Measurements from ENCODE around the gene NOTCH1. TPM values are rescaled to one million over a fixed set of nuclear protein-coding genes. Genes with fewer than 3 reads are reported as not detected.
A peak's percentile ranks its signal among the peaks of the same experiment; 100 is the strongest.

Gene NOTCH1
- total RNA-seq, 3 donors from 2014 or later, result 12.6 to 33.8 (median 21.1) TPM

DNA sequence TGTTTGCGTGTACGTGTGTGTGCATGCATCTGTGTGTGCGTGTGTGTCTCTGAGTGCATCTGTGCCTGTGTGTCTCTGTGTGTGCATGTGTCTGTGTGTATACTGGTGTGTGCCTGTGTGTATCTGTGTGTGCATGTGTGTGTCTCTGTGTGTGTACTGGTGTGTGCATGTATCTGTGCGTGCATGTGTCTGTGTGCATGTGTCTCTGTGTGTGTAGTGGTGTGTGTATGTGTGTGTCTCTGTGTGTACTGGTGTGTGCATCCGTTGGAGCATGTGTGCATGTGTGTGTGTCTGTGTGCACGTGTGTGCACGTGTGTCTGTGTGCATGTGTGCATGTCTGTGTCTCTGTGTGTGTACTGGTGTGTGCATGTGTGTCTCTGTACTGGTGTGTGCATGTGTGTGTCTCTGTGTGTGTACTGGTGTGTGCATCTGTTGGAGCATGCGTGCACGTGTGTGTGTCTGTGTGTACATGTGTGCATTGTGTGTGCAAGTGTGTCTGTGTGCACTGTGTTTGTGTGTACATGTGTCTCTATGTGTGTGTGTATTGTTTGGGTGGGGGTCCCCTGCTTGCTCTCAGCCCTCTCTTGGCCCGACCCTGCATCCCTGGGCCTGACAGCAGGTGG lies 23.8 kb upstream of the NOTCH1 start:
- Histone ChIP-seq H3K27me3 (no peaks in the 10 kb centered on the region), H3K27ac (no peak overlapping the region), H3K4me1 (peaks cover 6 to 14% of the 10 kb centered on the region in 2 donors), H3K4me3 (no peak overlapping the region), H3K36me3 (no peaks in the 10 kb centered on the region), H3K9me3 (no peaks in the 10 kb centered on the region)
- DNase-seq (ENCODE audit: low spot score in 2 of 2), result no peak
- intact Hi-C loops (cut with DNase I; ENCODE audit: low total_unique reads), result no loop called here
- no peak for TF ChIP-seq POLR2A (IDR thresholded peaks at IDR 0.05)

DNA sequence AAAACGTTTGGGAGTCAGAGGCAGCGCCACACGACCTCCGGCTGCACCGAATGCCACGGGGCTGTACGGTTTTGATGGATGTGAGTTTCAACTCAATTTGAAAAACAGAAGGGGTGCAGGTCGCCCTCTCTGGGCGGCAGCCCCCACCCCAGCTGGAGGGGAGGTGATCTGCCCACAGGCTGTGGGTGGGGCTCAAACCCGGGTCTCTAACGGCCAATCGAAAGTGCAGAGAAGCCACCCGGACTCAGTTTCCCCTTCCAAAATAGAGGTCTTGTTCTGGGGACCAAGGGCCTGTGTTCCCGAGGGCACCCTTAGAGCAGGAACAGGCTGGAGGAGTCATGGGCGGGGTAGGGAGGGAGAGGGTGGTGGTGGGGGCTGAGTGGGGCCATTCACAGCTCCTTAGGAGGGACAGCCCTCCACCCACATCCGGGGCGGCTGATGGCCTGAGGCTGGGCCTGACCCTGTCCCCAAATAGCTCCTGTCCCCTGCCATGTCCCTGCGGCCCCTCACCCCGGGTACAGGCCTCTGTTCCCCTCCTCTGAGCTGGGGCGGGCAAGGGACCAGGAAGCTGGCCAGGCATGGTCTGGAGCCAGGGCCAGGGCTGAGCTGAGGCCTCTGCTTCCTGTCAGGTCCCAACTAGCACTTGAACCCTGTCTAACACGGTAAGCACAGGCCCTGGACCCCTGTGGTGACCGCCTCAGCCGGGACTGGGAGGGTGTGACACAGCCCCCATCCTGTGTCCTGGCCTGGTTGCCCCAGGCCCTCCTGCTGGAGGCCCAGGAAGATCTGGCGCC lies 22.6 kb upstream of the NOTCH1 start:
- no peaks in the 10 kb centered on the region for H3K27me3 ChIP-seq
- H3K27ac ChIP-seq, result peak overlapping the region in 1 of 2 donors; percentile 25
- no peaks in the 10 kb centered on the region for H3K36me3 ChIP-seq
- DNase-seq (ENCODE audit: low spot score in 2 of 2), result no peak
- intact Hi-C loops (cut with DNase I; ENCODE audit: low total_unique reads), result no loop called here
- H3K4me1 ChIP-seq, result peaks cover 10 to 22% of the 10 kb centered on the region in 2 donors
- H3K4me3 ChIP-seq, result no peak overlapping the region
- no peaks in the 10 kb centered on the region for H3K9me3 ChIP-seq
- TF ChIP-seq, protein P1, sequence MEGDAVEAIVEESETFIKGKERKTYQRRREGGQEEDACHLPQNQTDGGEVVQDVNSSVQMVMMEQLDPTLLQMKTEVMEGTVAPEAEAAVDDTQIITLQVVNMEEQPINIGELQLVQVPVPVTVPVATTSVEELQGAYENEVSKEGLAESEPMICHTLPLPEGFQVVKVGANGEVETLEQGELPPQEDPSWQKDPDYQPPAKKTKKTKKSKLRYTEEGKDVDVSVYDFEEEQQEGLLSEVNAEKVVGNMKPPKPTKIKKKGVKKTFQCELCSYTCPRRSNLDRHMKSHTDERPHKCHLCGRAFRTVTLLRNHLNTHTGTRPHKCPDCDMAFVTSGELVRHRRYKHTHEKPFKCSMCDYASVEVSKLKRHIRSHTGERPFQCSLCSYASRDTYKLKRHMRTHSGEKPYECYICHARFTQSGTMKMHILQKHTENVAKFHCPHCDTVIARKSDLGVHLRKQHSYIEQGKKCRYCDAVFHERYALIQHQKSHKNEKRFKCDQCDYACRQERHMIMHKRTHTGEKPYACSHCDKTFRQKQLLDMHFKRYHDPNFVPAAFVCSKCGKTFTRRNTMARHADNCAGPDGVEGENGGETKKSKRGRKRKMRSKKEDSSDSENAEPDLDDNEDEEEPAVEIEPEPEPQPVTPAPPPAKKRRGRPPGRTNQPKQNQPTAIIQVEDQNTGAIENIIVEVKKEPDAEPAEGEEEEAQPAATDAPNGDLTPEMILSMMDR (IDR thresholded peaks at IDR 0.05), result no peak
- TF ChIP-seq POLR2AphosphoS5 (IDR thresholded peaks at IDR 0.05) (no peak), POLR2A (IDR thresholded peaks at IDR 0.05) (no peak)

DNA sequence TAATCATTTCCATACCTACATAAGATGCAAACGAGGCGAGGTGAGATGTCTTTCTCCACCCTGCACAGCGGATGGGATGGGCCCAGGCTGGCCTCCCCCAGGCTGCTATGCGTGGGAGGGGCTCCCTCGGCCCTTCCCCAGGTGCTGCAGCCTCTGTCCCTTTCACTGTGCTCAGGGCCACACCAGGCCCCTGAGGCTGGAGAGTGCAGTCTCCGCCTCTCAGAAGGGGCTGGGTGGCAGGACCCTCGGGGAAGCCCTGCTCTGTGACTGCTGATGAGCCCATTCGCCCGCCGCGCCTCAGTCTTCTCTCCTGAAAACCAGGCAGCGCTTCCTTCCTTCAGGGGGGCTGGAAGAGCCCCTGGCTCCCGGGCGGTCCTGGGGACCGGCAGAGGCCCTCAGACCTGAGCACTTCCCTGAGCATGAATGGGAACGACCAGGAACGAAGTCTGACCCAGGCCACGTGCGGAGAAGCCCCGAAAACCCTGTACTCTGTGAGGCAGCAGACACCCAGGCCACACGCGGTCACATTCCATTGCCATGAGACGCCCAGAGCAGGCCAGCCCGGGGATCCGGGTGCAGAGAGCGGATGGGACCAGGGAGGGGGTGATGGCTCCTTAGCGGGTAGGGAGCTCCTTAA lies 21.9 kb upstream of the NOTCH1 start:
- DNase-seq (ENCODE audit: low spot score in 2 of 2), result peak; percentile 71 to 74
- TF ChIP-seq POLR2AphosphoS5 (IDR thresholded peaks at IDR 0.05) (no peak), POLR2A (IDR thresholded peaks at IDR 0.05) (no peak)
- TF ChIP-seq, protein P1 (IDR thresholded peaks at IDR 0.05), result no peak
- Histone ChIP-seq H3K9me3 (no peaks in the 10 kb centered on the region), H3K27me3 (no peaks in the 10 kb centered on the region), H3K4me1 (peaks cover 10 to 22% of the 10 kb centered on the region in 2 donors), H3K36me3 (no peaks in the 10 kb centered on the region), H3K4me3 (no peak overlapping the region), H3K27ac (peak overlapping the region in 1 of 2 donors; percentile 32)
- intact Hi-C loops (cut with DNase I; ENCODE audit: low total_unique reads), result no loop called here

DNA sequence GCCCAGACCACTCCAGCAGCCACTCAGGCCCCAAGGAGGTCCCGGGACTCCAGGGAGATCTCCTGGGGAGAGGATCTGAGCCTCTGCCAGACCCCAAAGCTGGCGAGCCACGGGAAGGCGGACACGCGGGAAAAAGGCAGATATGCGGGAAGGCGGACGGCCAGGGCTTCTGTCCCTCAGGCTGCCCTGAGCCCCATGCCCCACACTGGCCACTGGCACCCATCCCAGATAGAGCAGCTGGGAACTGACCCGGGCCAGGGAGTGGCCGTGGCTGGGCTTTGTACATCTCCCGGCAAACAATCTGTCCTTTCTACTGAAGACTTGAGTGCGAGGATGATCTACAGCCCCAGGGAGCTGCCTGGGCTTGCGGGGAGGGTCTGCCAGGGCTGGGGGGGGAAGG lies 21.1 kb upstream of the NOTCH1 start:
- H3K4me3 ChIP-seq, result no peak overlapping the region
- DNase-seq (ENCODE audit: low spot score in 2 of 2), result no peak
- H3K4me1 ChIP-seq, result peaks cover 10 to 22% of the 10 kb centered on the region in 2 donors
- H3K9me3 ChIP-seq, result no peaks in the 10 kb centered on the region
- intact Hi-C loops (cut with DNase I; ENCODE audit: low total_unique reads), result no loop called here
- peak overlapping the region in 1 of 2 donors; percentile 77 for H3K27ac ChIP-seq
- no peaks in the 10 kb centered on the region for H3K36me3 ChIP-seq
- TF ChIP-seq POLR2AphosphoS5 (IDR thresholded peaks at IDR 0.05) (no peak), POLR2A (IDR thresholded peaks at IDR 0.05) (no peak)
- TF ChIP-seq, protein P1 (IDR thresholded peaks at IDR 0.05), result no peak
- no peaks in the 10 kb centered on the region for H3K27me3 ChIP-seq

DNA sequence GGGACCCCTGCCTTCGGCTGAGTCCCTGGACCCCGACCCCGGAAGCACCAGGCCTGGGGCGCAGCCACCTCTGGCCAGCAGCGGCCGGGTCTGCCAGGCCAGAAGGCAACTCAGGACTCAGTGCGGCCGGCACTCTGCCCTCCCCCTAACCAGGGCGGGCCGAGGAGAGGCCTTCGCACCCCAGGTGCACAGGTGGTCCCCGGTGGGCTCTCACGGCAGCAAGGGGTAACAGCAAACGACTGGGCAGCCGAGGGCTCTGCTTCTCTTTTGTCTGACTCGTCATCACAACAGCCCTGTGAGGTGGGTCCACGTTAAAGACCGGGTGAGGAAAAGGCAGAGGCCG lies 20.7 kb upstream of the NOTCH1 start:
- TF ChIP-seq POLR2AphosphoS5 (IDR thresholded peaks at IDR 0.05) (no peak), POLR2A (IDR thresholded peaks at IDR 0.05) (no peak)
- TF ChIP-seq, protein P1 (IDR thresholded peaks at IDR 0.05), result no peak
- Histone ChIP-seq H3K4me3 (no peak overlapping the region), H3K36me3 (no peaks in the 10 kb centered on the region), H3K27me3 (no peaks in the 10 kb centered on the region), H3K9me3 (no peaks in the 10 kb centered on the region), H3K27ac (peak overlapping the region in 1 of 2 donors; percentile 77), H3K4me1 (peaks cover 10 to 22% of the 10 kb centered on the region in 2 donors)
- DNase-seq (ENCODE audit: low spot score in 2 of 2), result no peak
- intact Hi-C loops (cut with DNase I; ENCODE audit: low total_unique reads), result no loop called here
